Astrocyte of the cerebellum (primary cell): Measurements from ENCODE around the gene SHISAL2B.

Source experiments
- DNase-seq: peaks from one replicate; pipeline ENCODE4 v3.0.0-alpha.2; 2011; ENCODE audit warnings: low read depth
- H3K4me3 ChIP-seq: 2 replicates; pipeline ENCODE4 v1.5.1; 2011; ENCODE audit warnings: mild to moderate bottlenecking, low read depth, low read length, moderate library complexity
- in situ Hi-C: cut with HindIII; loops from 2 replicates; pipeline ENCODE4 v1.10.0; 2017; ENCODE audit warnings: low sequenced_read_pairs
- TF ChIP-seq, protein P1 (sequence below): IDR thresholded peaks from 2 replicates; pipeline ENCODE4 v1.5.1; 2012; ENCODE audit warnings: low read length, low read depth, moderate library complexity, mild to moderate bottlenecking; ENCODE audit errors: missing control alignments

The SHISAL2B gene

DNA sequence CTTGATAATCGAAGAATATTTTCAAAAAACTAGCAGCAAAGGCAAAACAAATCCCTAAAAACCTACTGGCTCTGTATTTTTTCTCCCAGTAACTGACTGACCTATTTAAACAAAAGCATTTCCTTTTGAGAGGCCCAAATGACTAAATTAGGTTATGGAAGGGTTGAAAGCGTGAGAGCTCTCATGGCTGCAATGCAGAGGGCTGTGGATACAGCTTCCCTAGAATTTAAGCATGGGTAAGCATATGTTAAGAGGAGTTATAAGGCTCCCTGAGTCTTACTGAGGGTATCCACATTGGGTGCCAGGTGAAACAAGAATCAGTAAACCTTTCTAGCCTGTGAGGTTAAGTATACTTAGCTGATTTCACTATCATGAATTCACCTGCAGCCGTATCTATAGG is 32.3 kb downstream of the SHISAL2B start:
- no peak overlapping the region for H3K4me3 ChIP-seq
- TF ChIP-seq, protein P1, sequence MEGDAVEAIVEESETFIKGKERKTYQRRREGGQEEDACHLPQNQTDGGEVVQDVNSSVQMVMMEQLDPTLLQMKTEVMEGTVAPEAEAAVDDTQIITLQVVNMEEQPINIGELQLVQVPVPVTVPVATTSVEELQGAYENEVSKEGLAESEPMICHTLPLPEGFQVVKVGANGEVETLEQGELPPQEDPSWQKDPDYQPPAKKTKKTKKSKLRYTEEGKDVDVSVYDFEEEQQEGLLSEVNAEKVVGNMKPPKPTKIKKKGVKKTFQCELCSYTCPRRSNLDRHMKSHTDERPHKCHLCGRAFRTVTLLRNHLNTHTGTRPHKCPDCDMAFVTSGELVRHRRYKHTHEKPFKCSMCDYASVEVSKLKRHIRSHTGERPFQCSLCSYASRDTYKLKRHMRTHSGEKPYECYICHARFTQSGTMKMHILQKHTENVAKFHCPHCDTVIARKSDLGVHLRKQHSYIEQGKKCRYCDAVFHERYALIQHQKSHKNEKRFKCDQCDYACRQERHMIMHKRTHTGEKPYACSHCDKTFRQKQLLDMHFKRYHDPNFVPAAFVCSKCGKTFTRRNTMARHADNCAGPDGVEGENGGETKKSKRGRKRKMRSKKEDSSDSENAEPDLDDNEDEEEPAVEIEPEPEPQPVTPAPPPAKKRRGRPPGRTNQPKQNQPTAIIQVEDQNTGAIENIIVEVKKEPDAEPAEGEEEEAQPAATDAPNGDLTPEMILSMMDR, result no peak
- in situ Hi-C loops, result no loop called here
- no peak for DNase-seq

DNA sequence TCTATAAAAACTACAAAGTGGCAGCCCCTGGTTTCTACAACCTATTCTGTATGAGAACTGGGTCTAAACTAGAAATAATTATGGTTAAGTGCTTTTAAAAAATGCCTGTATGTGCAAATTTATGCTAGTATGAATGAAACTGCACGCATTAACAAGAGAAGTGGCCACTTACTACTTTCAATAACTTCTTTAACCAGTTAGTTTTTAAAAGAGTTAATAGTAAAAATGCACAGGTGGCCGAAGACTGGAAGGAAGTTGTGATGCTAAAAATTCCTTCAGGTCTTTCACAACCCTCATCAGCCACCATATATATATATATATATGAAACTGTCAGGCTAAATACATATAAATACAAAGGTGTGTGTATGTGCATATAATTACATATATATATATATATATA is 36.8 kb downstream of the SHISAL2B start:
- no peak overlapping the region for H3K4me3 ChIP-seq
- in situ Hi-C loops, result no loop called here
- TF ChIP-seq, protein P1, result no peak
- DNase-seq, result no peak

DNA sequence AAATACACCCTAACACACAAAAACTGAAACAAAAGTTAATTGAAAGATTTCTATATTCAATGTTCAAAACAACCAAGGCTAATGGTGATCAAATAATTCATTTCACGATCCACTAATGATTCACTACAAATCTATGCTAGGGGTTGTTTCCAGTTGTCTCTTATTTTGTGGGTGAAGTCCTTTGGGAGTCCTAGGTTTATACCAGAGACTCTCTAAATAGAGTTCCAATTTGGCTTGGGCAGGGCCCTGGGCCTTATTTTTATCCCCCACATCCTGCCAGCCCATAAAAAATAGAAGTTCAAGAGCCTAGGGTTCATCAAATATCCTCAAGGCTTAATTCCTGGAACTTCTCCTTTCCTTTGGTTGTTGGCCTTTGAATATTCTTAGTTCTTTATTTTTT is 52.1 kb downstream of the SHISAL2B start:
- H3K4me3 ChIP-seq, result no peak overlapping the region
- DNase-seq, result no peak
- in situ Hi-C loops, result no loop called here
- TF ChIP-seq, protein P1, result no peak

DNA sequence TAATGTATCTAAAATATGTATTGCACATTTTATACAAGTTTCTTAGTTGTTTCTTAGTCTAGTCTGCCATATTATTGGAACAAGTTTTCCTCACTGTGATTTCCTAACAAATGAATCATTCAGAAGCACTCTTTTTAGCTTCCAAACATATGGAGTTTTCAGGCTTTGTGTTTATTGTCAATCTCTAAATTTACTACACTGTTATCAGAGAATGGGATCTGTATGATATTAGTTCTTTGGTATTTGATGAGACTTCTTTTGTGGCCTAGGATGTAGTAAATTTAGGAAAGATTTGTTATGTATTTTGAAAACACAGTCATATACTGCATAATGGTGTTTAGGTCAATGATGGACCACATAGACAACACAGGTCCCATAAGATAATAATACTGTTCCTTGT is 52.5 kb downstream of the SHISAL2B start:
- DNase-seq, result no peak
- no peak overlapping the region for H3K4me3 ChIP-seq
- in situ Hi-C loops, result no loop called here
- TF ChIP-seq, protein P1, result no peak

DNA sequence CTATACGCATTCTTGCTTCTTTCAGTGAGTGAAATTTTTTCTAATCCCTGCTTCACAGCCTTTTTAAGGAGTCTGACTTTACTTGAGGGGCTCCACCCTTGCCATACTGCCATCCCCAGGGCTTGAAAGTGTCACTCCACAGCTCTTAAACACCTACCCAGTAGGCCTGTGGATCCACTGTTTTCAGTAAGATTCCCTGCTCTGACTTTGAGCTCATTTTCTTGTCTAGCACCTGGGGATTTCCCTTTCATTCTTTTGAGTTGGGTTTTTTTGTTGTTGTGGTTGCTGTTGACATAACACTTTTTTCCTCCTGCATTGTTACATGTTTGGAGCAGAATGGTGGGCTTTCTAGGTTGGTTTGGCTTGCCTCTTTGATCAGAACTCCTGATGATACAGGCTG is 54.6 kb downstream of the SHISAL2B start:
- TF ChIP-seq, protein P1, result no peak
- in situ Hi-C loops, result no loop called here
- no peak for DNase-seq

DNA sequence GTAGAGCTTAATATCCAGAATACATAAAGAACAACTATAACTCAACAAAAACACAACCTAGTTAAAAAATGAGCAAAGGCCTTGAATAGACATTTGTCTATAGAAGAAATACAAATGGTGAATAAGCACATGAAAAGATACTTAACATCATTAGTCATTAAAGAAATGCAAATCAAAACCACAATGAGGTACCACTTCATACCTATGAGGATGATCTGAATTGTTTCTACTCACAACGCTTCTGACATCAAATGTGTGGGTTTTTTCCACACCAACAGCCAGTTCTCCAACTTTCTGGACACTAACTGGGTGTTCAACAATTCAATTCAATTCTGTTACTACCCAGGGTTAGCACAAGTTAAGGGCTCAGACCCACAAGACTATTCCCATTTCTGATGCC is 56.1 kb downstream of the SHISAL2B start:
- in situ Hi-C loops, result no loop called here
- DNase-seq, result no peak
- TF ChIP-seq, protein P1, result no peak
- no peak overlapping the region for H3K4me3 ChIP-seq

More for the DNA sequence above, 54.6 kb downstream of the SHISAL2B start:
- H3K4me3 ChIP-seq, result no peak overlapping the region

DNA sequence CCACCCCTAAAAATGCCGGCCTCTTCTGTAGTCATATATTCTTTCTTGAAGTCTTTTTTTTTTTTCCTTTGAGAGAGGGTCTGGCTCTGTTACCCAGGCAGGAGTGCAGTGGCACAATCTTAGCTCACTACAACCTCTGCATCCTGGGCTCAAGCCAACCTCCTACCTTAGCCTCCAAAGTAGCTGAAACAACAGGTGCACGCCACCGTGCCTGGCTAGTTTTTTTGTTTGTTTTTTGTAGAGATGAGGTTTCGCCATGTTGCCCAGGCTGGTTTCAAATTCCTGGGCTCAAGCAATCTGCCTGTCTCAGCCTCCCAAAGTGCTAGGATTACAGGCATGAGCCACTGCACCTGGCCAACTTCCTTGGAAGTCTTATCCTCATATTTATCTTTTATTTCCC is 59.1 kb downstream of the SHISAL2B start:
- no peak for DNase-seq
- in situ Hi-C loops, result no loop called here
- TF ChIP-seq, protein P1, result no peak
- H3K4me3 ChIP-seq, result no peak overlapping the region
